Endodermal cell (in vitro differentiated cells): ENCODE data around the gene EVA1C. TPM values are rescaled to one million over a fixed set of nuclear protein-coding genes. Genes with fewer than 3 reads are reported as not detected.
A peak's percentile ranks its signal among the peaks of the same experiment; 100 is the strongest.

ENCODE experiments used
- DNase-seq: peaks from one replicate; pipeline ENCODE4 v3.0.0-alpha.2; 2017
- H3K27ac ChIP-seq: 2 replicates; pipeline ENCODE4 v1.5.1; 2013; ENCODE audit warnings: mild to moderate bottlenecking, low read depth, low read length, moderate library complexity
- H3K27me3 ChIP-seq: 2 replicates; pipeline ENCODE4 v1.6.1; 2013; ENCODE audit warnings: mild to moderate bottlenecking, low read length, moderate library complexity; ENCODE audit not compliant: insufficient read depth, control insufficient read depth, poor library complexity, severe bottlenecking
- H3K36me3 ChIP-seq: 2 replicates; pipeline ENCODE4 v1.7.0; 2013; ENCODE audit warnings: mild to moderate bottlenecking, low read length, moderate library complexity; ENCODE audit not compliant: control insufficient read depth, insufficient read depth
- H3K4me1 ChIP-seq: one replicate; pipeline ENCODE4 v1.7.0; 2013; ENCODE audit warnings: low read length; ENCODE audit not compliant: control insufficient read depth, insufficient read depth
- H3K4me3 ChIP-seq: 2 replicates; pipeline ENCODE4 v1.5.1; 2013; ENCODE audit warnings: mild to moderate bottlenecking, low read length, moderate library complexity
- H3K9ac ChIP-seq: 2 replicates; pipeline ENCODE4 v1.6.1; 2013; ENCODE audit warnings: mild to moderate bottlenecking, low read length, moderate library complexity; ENCODE audit not compliant: poor library complexity, severe bottlenecking; ENCODE audit errors: extremely low read depth
- H3K9me3 ChIP-seq: 2 replicates; pipeline ENCODE4 v1.6.1; 2013; ENCODE audit warnings: mild to moderate bottlenecking, low read length, moderate library complexity; ENCODE audit not compliant: control insufficient read depth
- H3K27ac Mint-ChIP-seq: 2 replicates; pipeline ENCODE4 v1.8.0; 2020; ENCODE audit warnings: mixed read lengths
- H3K27me3 Mint-ChIP-seq: 2 replicates; pipeline ENCODE4 v1.8.0; 2021; ENCODE audit warnings: mild to moderate bottlenecking, mixed read lengths; ENCODE audit not compliant: insufficient read depth
- H3K36me3 Mint-ChIP-seq: 2 replicates; pipeline ENCODE4 v1.8.0; 2020; ENCODE audit warnings: low read depth, mixed read lengths
- H3K4me1 Mint-ChIP-seq: 2 replicates; pipeline ENCODE4 v1.8.0; 2020; ENCODE audit warnings: mixed read lengths
- H3K4me3 Mint-ChIP-seq: 2 replicates; pipeline ENCODE4 v1.8.0; 2020; ENCODE audit warnings: mild to moderate bottlenecking, moderate library complexity, mixed read lengths
- H3K9me3 Mint-ChIP-seq: 2 replicates; pipeline ENCODE4 v1.8.0; 2020; ENCODE audit warnings: mild to moderate bottlenecking, mixed read lengths
- CTCF ChIP-seq: fragments of 200-600 bp; sonication (generic); conservative IDR thresholded peaks from 2 replicates; pipeline ENCODE4 v1.5.0; 2021; ENCODE audit warnings: antibody characterized with exemption, mild to moderate bottlenecking
- WGBS, 2 experiments: methylation state at CpG; one replicate each; pipeline versions ENCODE4 v1.1.5 to v1.1.7; 2013; ENCODE audit warnings: missing lambda C conversion rate in 2 of 2, mixed read lengths in 1 of 2; ENCODE audit not compliant: insufficient coverage in 1 of 2, insufficient read length in 1 of 2; 5-methylcytosine and 5-hydroxymethylcytosine counted together
- total RNA-seq, 2 donors: library from RNA; stranded (reverse); fragmentation: NEBNext Ultra II Directional in 1 of 2; extraction: Animal tissue kit (Norgen Biotek cat#: 25700) in 1 of 2; gene quantifications; 2 replicates in 1 of 2; 3 replicates in 1 of 2; pipeline ENCODE4 v1.2.1, GENCODE V29; 2021

EVA1C gene
- total RNA-seq, 2 donors from 2014 or later: 0.68 TPM; not detected in 1

- H3K9me3 Mint-ChIP-seq: peaks cover 20% of the 10 kb centered on the region
- peaks cover 27% of the 10 kb centered on the region for H3K27me3 ChIP-seq
- H3K27ac ChIP-seq: no peak overlapping the region
- no peaks in the 10 kb centered on the region for H3K4me1 ChIP-seq
- WGBS, 2 experiments: 56 to 59% methylated on average over 3 of the region's 4 CpGs
- H3K4me1 Mint-ChIP-seq: peaks cover 19% of the 10 kb centered on the region
- TF ChIP-seq CTCF: no peak
- peak overlapping the region; percentile 89 for H3K4me3 ChIP-seq
- H3K27ac Mint-ChIP-seq: no peak overlapping the region
- peak overlapping the region; percentile 74 for H3K4me3 Mint-ChIP-seq
- H3K36me3 ChIP-seq: no peaks in the 10 kb centered on the region
- H3K9ac ChIP-seq: peak overlapping the region; percentile 61
- peaks cover 38% of the 10 kb centered on the region for H3K27me3 Mint-ChIP-seq
- H3K9me3 ChIP-seq: peaks cover 7% of the 10 kb centered on the region
- peaks cover 9% of the 10 kb centered on the region for H3K36me3 Mint-ChIP-seq
- DNase-seq: no peak
Measured at GRCh38 chr21:32391755-32392154, 20.8 kb upstream of the EVA1C start.

DNA sequence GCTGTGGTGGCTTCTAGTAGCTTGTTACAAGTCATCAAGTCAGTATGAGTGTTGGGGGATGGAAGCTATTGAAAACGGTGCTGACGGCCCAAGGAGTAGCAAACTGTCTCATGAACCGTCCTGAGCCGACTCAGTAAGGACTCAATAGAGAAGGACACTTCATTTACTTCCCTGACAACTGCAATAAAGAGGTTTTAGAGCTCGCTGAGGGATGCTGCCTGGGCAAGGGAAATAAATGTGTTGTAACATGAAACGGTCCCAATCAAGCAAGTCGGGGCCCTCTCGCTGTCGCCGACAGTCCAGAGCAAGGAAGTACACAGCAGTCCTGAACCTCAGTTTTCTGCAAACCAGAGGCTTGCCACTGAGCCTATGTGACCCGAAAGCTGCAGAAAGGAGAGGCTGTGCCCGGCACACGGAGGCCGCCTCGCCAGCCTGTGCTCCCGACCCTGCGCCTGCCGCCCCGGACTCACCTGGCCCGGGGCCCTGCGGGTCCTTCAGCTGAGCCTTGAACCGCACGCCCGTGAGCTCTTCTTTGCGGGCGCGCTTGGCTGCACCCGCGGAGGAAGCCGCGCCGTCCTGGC, 20.1 kb upstream of the EVA1C start:
- Histone ChIP-seq H3K4me3 (peak overlapping the region; percentile 89), H3K27me3 (peaks cover 34% of the 10 kb centered on the region), H3K27ac (no peak overlapping the region), H3K4me1 (no peaks in the 10 kb centered on the region), H3K9ac (peak overlapping the region; percentile 61), H3K36me3 (no peaks in the 10 kb centered on the region), H3K9me3 (peaks cover 7% of the 10 kb centered on the region)
- Mint-ChIP-seq H3K4me1 (peaks cover 19% of the 10 kb centered on the region), H3K36me3 (peaks cover 9% of the 10 kb centered on the region), H3K4me3 (peak overlapping the region; percentile 74), H3K27me3 (peaks cover 42% of the 10 kb centered on the region), H3K9me3 (peaks cover 22% of the 10 kb centered on the region), H3K27ac (no peak overlapping the region)
- DNase-seq: no peak
- 2 to 7% methylated on average over 10 to 32 of the region's 32 CpGs for WGBS, 2 experiments
- TF ChIP-seq CTCF: no peak

- Histone ChIP-seq H3K9ac (peak within 1 kb of the TSS; percentile 61), H3K27ac (no peak within 1 kb of the TSS), H3K4me3 (peak within 1 kb of the TSS; percentile 89), H3K9me3 (peaks cover 7% of the 10 kb centered on the region), H3K4me1 (no peaks in the 10 kb centered on the region), H3K27me3 (peaks cover 34% of the 10 kb centered on the region), H3K36me3 (no peaks in the 10 kb centered on the region)
- H3K9me3 Mint-ChIP-seq: peaks cover 22% of the 10 kb centered on the region
- H3K27ac Mint-ChIP-seq: no peak within 1 kb of the TSS
- no peak for TF ChIP-seq CTCF
- peak; percentile 97 for DNase-seq
- WGBS, 2 experiments: 27 to 28% methylated on average over 42 to 59 of the region's 59 CpGs
- peak within 1 kb of the TSS; percentile 74 for H3K4me3 Mint-ChIP-seq
- H3K4me1 Mint-ChIP-seq: peaks cover 16% of the 10 kb centered on the region
- peaks cover 9% of the 10 kb centered on the region for H3K36me3 Mint-ChIP-seq
- peaks cover 45% of the 10 kb centered on the region for H3K27me3 Mint-ChIP-seq
Measured at GRCh38 chr21:32392880-32393676, 19.4 kb upstream of the EVA1C start, which contains the start of gene URB1. Gene URB1 (minus strand): TSS chr21:32393012. CDS start chr21:32392910, 102 bp downstream.
